Hepatocyte (in vitro differentiated cells): ENCODE results near the gene CDK19. TPM values are rescaled to one million over a fixed set of nuclear protein-coding genes. Genes with fewer than 3 reads are reported as not detected.

Experiments
- DNase-seq: peaks from one replicate; pipeline ENCODE4 v3.0.0-alpha.2; 2016; ENCODE audit warnings: low spot score
- H2AFZ ChIP-seq: fragments of 200-600 bp; sonication (generic); 2 replicates; pipeline ENCODE4 v1.6.0; 2016; ENCODE audit warnings: antibody characterized with exemption, mild to moderate bottlenecking
- H3K27ac ChIP-seq: fragments of 200-600 bp; sonication (generic); 2 replicates; pipeline ENCODE4 v1.5.1; 2016; ENCODE audit warnings: mild to moderate bottlenecking
- H3K27me3 ChIP-seq: fragments of 200-600 bp; sonication (generic); 2 replicates; pipeline ENCODE4 v1.6.1; 2016
- H3K36me3 ChIP-seq: fragments of 200-600 bp; sonication (generic); replicated peaks from 2 replicates; pipeline ENCODE4 v1.5.1; 2016; ENCODE audit warnings: low read depth; ENCODE audit not compliant: insufficient read depth
- H3K4me1 ChIP-seq: fragments of 200-600 bp; sonication (generic); 2 replicates; pipeline ENCODE4 v1.5.1; 2016; ENCODE audit warnings: mild to moderate bottlenecking, moderate library complexity; ENCODE audit not compliant: insufficient read depth
- H3K4me2 ChIP-seq: fragments of 200-600 bp; sonication (generic); 2 replicates; pipeline ENCODE4 v1.6.0; 2016
- H3K4me3 ChIP-seq: fragments of 200-600 bp; sonication (generic); 2 replicates; pipeline ENCODE4 v1.5.1; 2016; ENCODE audit warnings: mild to moderate bottlenecking
- H3K79me2 ChIP-seq: fragments of 200-600 bp; sonication (generic); 2 replicates; pipeline ENCODE4 v1.6.0; 2017; ENCODE audit warnings: mild to moderate bottlenecking
- H3K9me2 ChIP-seq: fragments of 200-600 bp; sonication (generic); replicated peaks from 2 replicates; pipeline ENCODE4 v1.6.0; 2017; ENCODE audit warnings: mild to moderate bottlenecking; ENCODE audit not compliant: insufficient read depth
- H3K9me3 ChIP-seq: fragments of 200-600 bp; sonication (generic); 2 replicates; pipeline ENCODE4 v1.5.1; 2016; ENCODE audit warnings: low read depth, mild to moderate bottlenecking
- H4K20me1 ChIP-seq: fragments of 200-600 bp; sonication (generic); 2 replicates; pipeline ENCODE4 v1.6.0; 2016; ENCODE audit warnings: mild to moderate bottlenecking; ENCODE audit not compliant: insufficient read depth, poor library complexity, severe bottlenecking
- EZH2 ChIP-seq: fragments of 200-600 bp; sonication (generic); IDR thresholded peaks from 2 replicates; pipeline ENCODE4 v1.6.1; 2016; ENCODE audit warnings: antibody characterized with exemption, mild to moderate bottlenecking, borderline replicate concordance
- EZH2phosphoT487 ChIP-seq: fragments of 200-600 bp; sonication (generic); IDR thresholded peaks from one replicate; pipeline ENCODE4 v1.6.1; 2018; ENCODE audit warnings: antibody characterized with exemption, mild to moderate bottlenecking, low read depth, moderate library complexity; ENCODE audit not compliant: unreplicated experiment, severe bottlenecking
- WGBS: methylation state at CpG from one replicate; pipeline ENCODE4 v1.1.6; 2016; ENCODE audit warnings: low lambda C conversion rate; ENCODE audit errors: missing lambda C conversion rate; 5-methylcytosine and 5-hydroxymethylcytosine counted together
- polyA plus RNA-seq: library from polyadenylated mRNA; unstranded; fragments of >200 nt; fragmentation: Nextera tagmentation; extraction: Ambion mirVana; gene quantifications from 2 replicates; pipeline ENCODE4 v1.2.1, GENCODE V29; 2016
- total RNA-seq: library from RNA; depleted of rRNA; stranded (reverse); fragments of >200 nt; gene quantifications from 2 replicates; pipeline ENCODE4 v1.2.3, GENCODE V29; 2014
- TF ChIP-seq, protein P1 (sequence below): fragments of 200-600 bp; sonication (generic); IDR thresholded peaks from 2 replicates; pipeline ENCODE4 v1.5.1; 2016; ENCODE audit warnings: antibody characterized with exemption, mild to moderate bottlenecking; ENCODE audit not compliant: poor library complexity

CDK19 gene
- total and polyA plus RNA-seq, 2 experiments from 2014 or later: 7.3 to 18.6 TPM

DNA sequence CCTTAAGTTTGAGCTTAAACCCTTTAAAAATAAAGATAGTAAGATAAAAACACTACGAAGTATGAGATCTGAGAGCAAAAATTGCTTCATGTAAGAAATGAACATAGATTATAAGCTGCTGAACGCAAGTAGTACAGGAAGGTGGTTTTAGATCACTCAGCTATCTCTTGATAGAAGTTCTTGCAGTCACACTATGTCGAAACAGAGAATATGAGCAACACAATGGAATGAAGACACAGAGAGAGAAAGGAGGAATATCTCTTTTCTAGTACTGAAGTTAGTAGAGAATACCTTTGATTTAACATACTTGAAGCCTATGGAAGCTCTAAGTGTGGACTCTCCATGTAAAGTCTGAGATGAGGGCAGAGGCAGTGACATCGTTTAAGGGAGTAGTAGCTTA is 162.7 kb downstream of the CDK19 start:
- WGBS: 94% methylated on average over 4 of the region's 4 CpGs
- Histone ChIP-seq H3K4me1 (peaks cover 5% of the 10 kb centered on the region), H3K36me3 (no peaks in the 10 kb centered on the region), H3K4me2 (no peak overlapping the region), H3K27ac (no peak overlapping the region), H3K9me3 (no peaks in the 10 kb centered on the region), H3K9me2 (no peaks in the 10 kb centered on the region), H2AFZ (no peak overlapping the region), H3K27me3 (no peaks in the 10 kb centered on the region), H4K20me1 (no peaks in the 10 kb centered on the region), H3K79me2 (no peaks in the 10 kb centered on the region), H3K4me3 (no peak overlapping the region)
- TF ChIP-seq EZH2: no peak
- no peak for DNase-seq

DNA sequence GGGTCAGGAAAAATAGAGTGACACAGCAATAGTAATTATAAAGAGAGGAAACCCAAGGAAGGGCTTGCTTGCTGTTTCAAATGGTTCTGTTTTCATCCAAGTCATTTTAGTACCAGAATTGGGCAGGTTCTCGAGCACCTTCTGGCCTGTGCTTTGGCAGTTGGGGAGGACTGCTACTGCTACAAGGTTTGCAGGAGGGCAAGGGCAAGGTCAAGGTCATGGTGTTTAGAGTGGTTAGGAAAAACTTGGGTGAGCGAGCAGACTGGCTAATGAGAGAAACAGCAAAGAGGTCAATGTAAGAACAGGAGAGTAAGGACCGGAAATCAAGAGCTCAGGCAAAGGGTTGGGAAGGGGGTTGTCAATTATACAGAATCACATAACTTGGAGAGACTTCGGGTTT is 164.5 kb downstream of the CDK19 start:
- TF ChIP-seq EZH2phosphoT487 (no peak), EZH2 (no peak)
- TF ChIP-seq, protein P1, sequence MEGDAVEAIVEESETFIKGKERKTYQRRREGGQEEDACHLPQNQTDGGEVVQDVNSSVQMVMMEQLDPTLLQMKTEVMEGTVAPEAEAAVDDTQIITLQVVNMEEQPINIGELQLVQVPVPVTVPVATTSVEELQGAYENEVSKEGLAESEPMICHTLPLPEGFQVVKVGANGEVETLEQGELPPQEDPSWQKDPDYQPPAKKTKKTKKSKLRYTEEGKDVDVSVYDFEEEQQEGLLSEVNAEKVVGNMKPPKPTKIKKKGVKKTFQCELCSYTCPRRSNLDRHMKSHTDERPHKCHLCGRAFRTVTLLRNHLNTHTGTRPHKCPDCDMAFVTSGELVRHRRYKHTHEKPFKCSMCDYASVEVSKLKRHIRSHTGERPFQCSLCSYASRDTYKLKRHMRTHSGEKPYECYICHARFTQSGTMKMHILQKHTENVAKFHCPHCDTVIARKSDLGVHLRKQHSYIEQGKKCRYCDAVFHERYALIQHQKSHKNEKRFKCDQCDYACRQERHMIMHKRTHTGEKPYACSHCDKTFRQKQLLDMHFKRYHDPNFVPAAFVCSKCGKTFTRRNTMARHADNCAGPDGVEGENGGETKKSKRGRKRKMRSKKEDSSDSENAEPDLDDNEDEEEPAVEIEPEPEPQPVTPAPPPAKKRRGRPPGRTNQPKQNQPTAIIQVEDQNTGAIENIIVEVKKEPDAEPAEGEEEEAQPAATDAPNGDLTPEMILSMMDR: no peak
- WGBS: 95% methylated on average over 4 of the region's 4 CpGs
- H4K20me1 ChIP-seq: no peaks in the 10 kb centered on the region
- no peaks in the 10 kb centered on the region for H3K9me3 ChIP-seq
- no peak overlapping the region for H2AFZ ChIP-seq
- peaks cover 5% of the 10 kb centered on the region for H3K4me1 ChIP-seq
- DNase-seq: no peak
- H3K36me3 ChIP-seq: no peaks in the 10 kb centered on the region
- no peaks in the 10 kb centered on the region for H3K79me2 ChIP-seq
- no peaks in the 10 kb centered on the region for H3K27me3 ChIP-seq
- H3K9me2 ChIP-seq: no peaks in the 10 kb centered on the region
- H3K4me3 ChIP-seq: no peak overlapping the region
- no peak overlapping the region for H3K27ac ChIP-seq
- H3K4me2 ChIP-seq: no peak overlapping the region

DNA sequence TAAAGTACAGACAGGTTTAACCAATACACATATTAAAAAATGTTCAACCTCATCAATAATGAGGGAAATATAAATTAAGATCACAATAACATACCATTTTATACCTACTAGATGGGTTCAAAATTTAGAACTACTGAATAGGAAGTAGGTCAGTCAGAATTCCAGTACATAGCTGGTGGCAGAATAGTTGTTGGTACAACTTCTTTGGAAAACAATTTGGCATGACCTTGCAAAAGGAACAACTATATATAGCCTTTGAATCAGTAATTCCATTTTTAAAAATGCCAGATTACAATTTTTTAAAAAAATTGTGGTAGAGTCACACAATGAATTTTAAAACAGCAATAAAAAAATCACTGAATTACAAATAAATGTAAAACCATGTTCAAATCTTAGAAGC is 165.6 kb downstream of the CDK19 start:
- H3K4me1 ChIP-seq: peaks cover 5% of the 10 kb centered on the region
- no peak overlapping the region for H3K27ac ChIP-seq
- H3K9me2 ChIP-seq: no peaks in the 10 kb centered on the region
- no peaks in the 10 kb centered on the region for H3K36me3 ChIP-seq
- no peak overlapping the region for H3K4me3 ChIP-seq
- H2AFZ ChIP-seq: no peak overlapping the region
- TF ChIP-seq, protein P1: no peak
- TF ChIP-seq EZH2: no peak
- TF ChIP-seq EZH2phosphoT487: no peak
- no peak for DNase-seq
- H3K9me3 ChIP-seq: no peaks in the 10 kb centered on the region
- no peaks in the 10 kb centered on the region for H3K79me2 ChIP-seq
- H3K27me3 ChIP-seq: no peaks in the 10 kb centered on the region
- H3K4me2 ChIP-seq: no peak overlapping the region
- H4K20me1 ChIP-seq: no peaks in the 10 kb centered on the region

DNA sequence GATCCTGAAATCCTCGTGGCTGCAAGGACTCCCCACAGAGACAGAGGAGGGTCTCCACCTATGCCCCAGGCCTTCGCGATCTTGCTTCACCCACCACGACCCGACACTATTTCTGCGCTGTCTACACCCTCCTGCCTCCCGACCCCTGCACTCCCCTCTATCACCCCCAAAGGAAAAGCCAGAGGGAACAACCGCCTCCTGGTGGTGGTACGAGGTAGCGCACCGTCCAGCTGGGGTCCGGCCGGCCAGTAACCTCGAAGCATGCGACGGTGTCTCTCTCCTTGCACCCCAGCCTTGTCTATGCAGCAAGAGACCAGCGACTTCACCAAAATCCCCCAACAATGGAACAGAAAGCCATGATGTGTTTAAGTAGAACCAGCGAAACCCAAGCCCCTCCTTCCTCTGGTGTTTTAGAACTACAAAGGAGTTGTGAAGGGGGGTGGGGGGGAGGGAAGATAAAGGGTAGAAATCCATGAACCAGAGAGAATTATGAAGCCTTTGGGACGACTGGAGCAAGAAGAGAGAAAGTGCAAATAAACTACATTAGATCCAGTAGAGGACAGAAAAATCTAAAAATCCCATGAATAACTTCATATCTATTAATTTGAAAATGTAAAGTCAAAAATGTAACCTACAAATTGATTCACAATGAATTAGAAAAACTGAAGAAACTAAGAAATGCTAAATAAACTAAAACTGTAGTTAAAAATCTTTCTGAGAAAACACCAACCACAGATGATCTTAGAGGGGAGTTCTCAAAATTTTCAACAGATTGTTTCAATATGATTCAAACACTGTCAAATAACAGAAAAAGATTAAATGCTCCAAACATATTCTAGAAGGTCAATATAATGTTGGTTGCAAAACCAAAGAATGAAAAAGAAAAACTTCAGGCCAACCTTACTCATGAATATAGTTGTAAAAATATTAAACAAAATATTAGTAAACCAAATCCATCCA is 168.0 kb downstream of the CDK19 start:
- H4K20me1 ChIP-seq: no peaks in the 10 kb centered on the region
- H3K9me3 ChIP-seq: no peaks in the 10 kb centered on the region
- H3K79me2 ChIP-seq: no peaks in the 10 kb centered on the region
- no peaks in the 10 kb centered on the region for H3K9me2 ChIP-seq
- DNase-seq: no peak
- no peaks in the 10 kb centered on the region for H3K4me1 ChIP-seq
- 96% methylated on average over 19 of the region's 19 CpGs for WGBS
- H3K36me3 ChIP-seq: no peaks in the 10 kb centered on the region
- H3K4me3 ChIP-seq: no peak overlapping the region
- H3K27ac ChIP-seq: no peak overlapping the region
- H3K27me3 ChIP-seq: no peaks in the 10 kb centered on the region
- no peak overlapping the region for H3K4me2 ChIP-seq
- no peak overlapping the region for H2AFZ ChIP-seq
- no peak for TF ChIP-seq EZH2phosphoT487
- no peak for TF ChIP-seq EZH2
- TF ChIP-seq, protein P1: no peak
